Ectodermal cell (in vitro differentiated cells): ENCODE data around the gene GRK3.

Experiments used
- H3K27ac ChIP-seq: 2 replicates; pipeline ENCODE4 v1.7.0; 2013; ENCODE audit warnings: mild to moderate bottlenecking, low read depth, low read length; ENCODE audit not compliant: insufficient read depth, poor library complexity, severe bottlenecking
- H3K27me3 ChIP-seq: 2 replicates; pipeline ENCODE4 v1.7.0; 2013; ENCODE audit warnings: mild to moderate bottlenecking, low read length; ENCODE audit not compliant: insufficient read depth, control insufficient read depth, poor library complexity, severe bottlenecking
- H3K36me3 ChIP-seq: one replicate; pipeline ENCODE4 v1.7.0; 2013; ENCODE audit warnings: low read length; ENCODE audit not compliant: control insufficient read depth, insufficient read depth
- H3K4me1 ChIP-seq: one replicate; pipeline ENCODE4 v1.7.0; 2013; ENCODE audit warnings: low read length; ENCODE audit not compliant: control insufficient read depth, insufficient read depth
- H3K4me3 ChIP-seq: 2 replicates; pipeline ENCODE4 v1.7.0; 2013; ENCODE audit warnings: low read depth, low read length, control low read depth; ENCODE audit not compliant: insufficient read depth
- H3K9me3 ChIP-seq: 2 replicates; pipeline ENCODE4 v1.7.0; 2013; ENCODE audit warnings: mild to moderate bottlenecking, low read length, moderate library complexity; ENCODE audit not compliant: control insufficient read depth
- WGBS, 2 experiments: methylation state at CpG; one replicate each; pipeline ENCODE4 v1.1.7; 2013; ENCODE audit warnings: missing lambda C conversion rate in 2 of 2; 5-methylcytosine and 5-hydroxymethylcytosine counted together

The GRK3 gene

GRCh38 chr22:25714739-25715138 is 150.3 kb downstream of the GRK3 start:
- no peaks in the 10 kb centered on the region for H3K36me3 ChIP-seq
- H3K27me3 ChIP-seq = no peaks in the 10 kb centered on the region
- no peak overlapping the region for H3K4me3 ChIP-seq
- 77% methylated on average over 6 of the region's 6 CpGs for WGBS, 2 experiments
- no peaks in the 10 kb centered on the region for H3K9me3 ChIP-seq
- no peak overlapping the region for H3K27ac ChIP-seq
- no peaks in the 10 kb centered on the region for H3K4me1 ChIP-seq

DNA sequence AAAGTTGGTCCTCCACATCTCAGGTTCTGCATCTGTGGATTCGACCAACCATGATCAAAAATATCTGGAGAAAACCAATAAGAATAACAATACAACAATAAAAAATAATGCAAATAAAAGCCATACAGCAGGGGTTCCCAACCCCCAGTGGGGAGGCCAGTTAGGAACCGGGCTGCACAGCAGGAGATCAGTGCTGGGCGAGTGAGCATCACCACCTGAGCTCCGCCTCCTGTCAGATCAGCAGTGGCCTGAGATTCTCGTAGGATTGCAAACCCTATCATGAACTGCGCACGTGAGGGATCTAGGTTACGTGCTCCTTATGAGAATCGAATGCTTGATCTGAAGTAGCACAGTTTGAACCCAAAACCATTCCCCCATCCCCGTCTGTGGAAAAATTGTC is 152.2 kb downstream of the GRK3 start:
- H3K36me3 ChIP-seq = no peaks in the 10 kb centered on the region
- H3K4me3 ChIP-seq = no peak overlapping the region
- no peaks in the 10 kb centered on the region for H3K4me1 ChIP-seq
- no peaks in the 10 kb centered on the region for H3K9me3 ChIP-seq
- no peak overlapping the region for H3K27ac ChIP-seq
- WGBS, 2 experiments = 77 to 78% methylated on average over 10 of the region's 10 CpGs
- H3K27me3 ChIP-seq = no peaks in the 10 kb centered on the region

GRCh38 chr22:25718135-25718840 is 153.8 kb downstream of the GRK3 start:
- Histone ChIP-seq H3K36me3 (no peaks in the 10 kb centered on the region), H3K27ac (no peak overlapping the region), H3K4me1 (no peaks in the 10 kb centered on the region), H3K4me3 (no peak overlapping the region), H3K27me3 (no peaks in the 10 kb centered on the region), H3K9me3 (no peaks in the 10 kb centered on the region)
- 95 to 97% methylated on average over 10 of the region's 10 CpGs for WGBS, 2 experiments

DNA sequence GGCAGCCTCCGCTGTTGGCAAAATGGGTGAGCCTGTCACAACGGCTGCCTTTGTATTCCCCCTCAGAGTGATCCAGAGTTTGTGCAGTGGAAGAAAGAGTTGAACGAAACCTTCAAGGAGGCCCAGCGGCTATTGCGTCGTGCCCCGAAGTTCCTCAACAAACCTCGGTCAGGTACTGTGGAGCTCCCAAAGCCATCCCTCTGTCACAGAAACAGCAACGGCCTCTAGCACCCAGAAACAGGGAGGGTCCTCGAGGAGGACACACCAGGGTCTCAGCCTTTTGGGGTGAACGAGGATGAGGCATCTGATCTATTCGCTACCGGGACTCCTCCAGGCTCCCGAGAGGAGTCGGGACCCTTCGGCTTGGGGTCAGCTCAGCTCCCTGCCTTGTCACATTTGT is 157.7 kb downstream of the GRK3 start:
- Histone ChIP-seq H3K9me3 (no peaks in the 10 kb centered on the region), H3K27me3 (no peaks in the 10 kb centered on the region), H3K36me3 (no peaks in the 10 kb centered on the region), H3K4me3 (no peak overlapping the region), H3K4me1 (no peaks in the 10 kb centered on the region), H3K27ac (no peak overlapping the region)
- 94% methylated on average over 16 of the region's 16 CpGs for WGBS, 2 experiments

- Histone ChIP-seq H3K4me3 (no peak overlapping the region), H3K9me3 (no peaks in the 10 kb centered on the region), H3K4me1 (no peaks in the 10 kb centered on the region), H3K27me3 (no peaks in the 10 kb centered on the region), H3K36me3 (no peaks in the 10 kb centered on the region), H3K27ac (no peak overlapping the region)
- 94 to 95% methylated on average over 2 to 3 of the region's 3 CpGs for WGBS, 2 experiments
Measured at GRCh38 chr22:25722626-25723025, 158.2 kb downstream of the GRK3 start.

DNA sequence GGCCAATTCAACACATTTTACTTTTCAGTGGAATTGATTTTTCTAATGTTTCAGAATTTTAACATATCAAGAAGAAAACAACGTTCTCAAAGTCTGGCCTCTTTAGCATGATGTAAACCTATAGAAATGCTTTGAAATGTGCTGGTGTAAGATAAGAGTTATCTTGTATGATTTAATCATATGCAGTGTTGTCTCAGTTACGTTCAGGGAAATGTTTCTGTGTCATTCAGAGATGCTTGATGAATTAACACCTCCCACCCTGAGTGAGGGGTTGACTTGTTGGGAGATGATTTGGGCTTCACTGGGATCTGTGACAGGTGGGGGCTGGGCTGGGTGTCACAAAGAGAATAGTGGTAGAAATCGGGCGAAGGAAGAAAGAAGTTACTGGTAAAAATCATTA is 161.8 kb downstream of the GRK3 start:
- H3K4me3 ChIP-seq = no peak overlapping the region
- no peaks in the 10 kb centered on the region for H3K4me1 ChIP-seq
- no peaks in the 10 kb centered on the region for H3K27me3 ChIP-seq
- H3K27ac ChIP-seq = no peak overlapping the region
- H3K9me3 ChIP-seq = no peaks in the 10 kb centered on the region
- no peaks in the 10 kb centered on the region for H3K36me3 ChIP-seq
- WGBS, 2 experiments = 76 to 93% methylated on average over 2 to 4 of the region's 4 CpGs

DNA sequence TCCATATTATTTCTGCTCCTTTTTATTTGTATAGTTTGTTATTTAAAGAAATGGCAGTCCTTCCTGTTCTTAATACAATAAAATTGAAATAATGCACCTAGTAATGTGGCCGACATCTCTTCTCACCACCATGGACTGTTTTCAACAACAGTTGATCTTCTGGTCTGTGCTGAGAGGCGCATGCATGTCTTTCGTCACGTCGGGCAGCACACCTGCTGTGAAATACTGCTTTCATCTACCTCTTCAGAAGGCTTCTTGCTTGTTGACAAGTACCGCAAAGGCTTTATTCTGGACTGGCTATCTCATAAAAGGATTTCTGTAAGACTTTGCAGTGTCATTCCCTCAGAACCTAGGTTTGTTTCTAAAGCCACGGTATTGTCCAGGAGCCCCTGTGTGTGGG is 163.6 kb downstream of the GRK3 start:
- H3K4me3 ChIP-seq = no peak overlapping the region
- no peaks in the 10 kb centered on the region for H3K4me1 ChIP-seq
- H3K9me3 ChIP-seq = no peaks in the 10 kb centered on the region
- H3K27ac ChIP-seq = no peak overlapping the region
- no peaks in the 10 kb centered on the region for H3K36me3 ChIP-seq
- H3K27me3 ChIP-seq = no peaks in the 10 kb centered on the region
- 83 to 87% methylated on average over 7 of the region's 7 CpGs for WGBS, 2 experiments

GRCh38 chr22:25729016-25729995 is 164.8 kb downstream of the GRK3 start:
- no peak overlapping the region for H3K4me3 ChIP-seq
- H3K36me3 ChIP-seq = no peaks in the 10 kb centered on the region
- H3K4me1 ChIP-seq = no peaks in the 10 kb centered on the region
- no peaks in the 10 kb centered on the region for H3K9me3 ChIP-seq
- H3K27me3 ChIP-seq = no peaks in the 10 kb centered on the region
- WGBS, 2 experiments = 91 to 93% methylated on average over 19 of the region's 19 CpGs
- H3K27ac ChIP-seq = no peak overlapping the region

DNA sequence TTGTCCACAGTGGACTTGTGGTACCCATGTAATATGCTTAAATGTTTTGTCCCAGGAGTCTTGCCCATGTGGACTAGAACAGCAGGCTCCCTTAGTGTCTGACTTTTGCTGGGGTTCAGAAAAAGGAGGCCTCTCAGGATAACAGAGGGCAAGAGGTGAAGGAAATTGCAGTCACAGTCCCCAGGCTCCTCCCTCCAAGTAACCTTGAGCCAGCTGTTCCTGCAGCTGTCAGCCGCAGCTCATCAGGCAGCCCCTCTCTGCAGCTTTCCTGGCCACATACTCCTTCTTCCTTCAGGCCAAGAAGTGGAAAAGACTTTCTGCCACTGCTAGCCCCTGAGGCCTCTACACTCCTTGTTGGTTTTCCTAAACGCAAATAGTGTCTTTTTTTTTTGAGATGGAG is 171.2 kb downstream of the GRK3 start:
- Histone ChIP-seq H3K9me3 (no peaks in the 10 kb centered on the region), H3K4me1 (no peaks in the 10 kb centered on the region), H3K4me3 (no peak overlapping the region), H3K36me3 (no peaks in the 10 kb centered on the region), H3K27me3 (no peaks in the 10 kb centered on the region), H3K27ac (no peak overlapping the region)
- WGBS, 2 experiments = 85 to 90% methylated on average over 2 of the region's 2 CpGs

GRCh38 chr22:25736378-25737011 is 172.0 kb downstream of the GRK3 start:
- Histone ChIP-seq H3K27me3 (no peaks in the 10 kb centered on the region), H3K9me3 (no peaks in the 10 kb centered on the region)
- 91 to 94% methylated on average over 7 to 8 of the region's 9 CpGs for WGBS, 2 experiments

More at GRCh38 chr22:25736378-25737011, 172.0 kb downstream of the GRK3 start:
- Histone ChIP-seq H3K4me3 (no peak overlapping the region), H3K4me1 (no peaks in the 10 kb centered on the region), H3K36me3 (no peaks in the 10 kb centered on the region), H3K27ac (no peak overlapping the region)
